Activated CD4-positive, alpha-beta T cell treated with anti-CD3 and anti-CD28 coated beads, Interleukin-2, Interleukin-6, amounts not matched to agents 100 ng/mL and 50 ng/mL, durations not matched to agents 16 hours and 8 hours (primary cell): ENCODE results near the gene ZNF234.
"Not testable (repeated sequence)": the region's sequence is repeated elsewhere in the genome, so short reads cannot be mapped to it uniquely, and the experiment has no call there.

Source experiments
- DNase-seq: peaks from one replicate; pipeline ENCODE4 v3.0.0-alpha.2; 2020

ZNF234 gene

GRCh38 chr19:44141191-44142058, at the start of gene ZNF234:
ZNF234 (plus strand) TSS chr19:44141554; CDS start chr19:44144633, 3,079 bp downstream.
- peak; percentile 80 for DNase-seq

DNA sequence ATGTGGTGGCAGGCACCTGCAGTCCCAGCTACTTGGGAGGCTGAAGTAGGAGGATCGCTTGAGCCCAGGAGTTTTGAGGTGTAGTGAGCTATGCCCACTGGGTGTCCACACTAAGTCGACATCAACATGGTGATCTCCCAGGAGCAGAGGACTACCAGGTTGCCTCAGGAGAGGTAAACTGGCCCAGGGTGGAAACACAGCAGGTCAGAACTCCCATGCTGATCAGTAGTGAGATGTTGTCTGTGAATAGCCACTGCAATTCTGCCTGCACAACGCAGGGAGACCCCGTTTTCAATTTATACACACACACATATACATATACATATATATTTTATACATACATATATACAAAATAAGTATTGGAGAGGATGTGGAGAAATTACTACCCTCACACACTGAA, 49.2 kb upstream of the ZNF234 start:
- no peak for DNase-seq

GRCh38 chr19:44093931-44094765, 47.2 kb upstream of the ZNF234 start, which contains the start of gene ZNF224:
ZNF224 (plus strand) TSS chr19:44094361; CDS start chr19:44097874, 3,513 bp downstream.
- DNase-seq: peak; percentile 92

DNA sequence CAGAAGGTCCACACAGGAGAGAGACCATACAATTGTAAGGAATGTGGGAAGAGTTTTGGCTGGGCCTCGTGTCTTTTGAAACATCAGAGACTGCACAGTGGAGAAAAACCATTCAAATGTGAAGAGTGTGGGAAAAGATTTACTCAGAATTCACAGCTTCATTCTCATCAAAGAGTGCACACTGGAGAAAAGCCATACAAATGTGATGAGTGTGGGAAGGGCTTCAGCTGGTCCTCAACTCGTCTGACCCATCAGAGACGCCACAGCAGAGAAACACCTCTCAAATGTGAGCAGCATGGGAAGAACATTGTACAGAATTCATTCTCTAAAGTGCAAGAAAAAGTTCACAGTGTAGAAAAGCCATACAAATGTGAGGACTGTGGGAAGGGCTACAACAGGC, 33.6 kb upstream of the ZNF234 start:
- no peak for DNase-seq

DNA sequence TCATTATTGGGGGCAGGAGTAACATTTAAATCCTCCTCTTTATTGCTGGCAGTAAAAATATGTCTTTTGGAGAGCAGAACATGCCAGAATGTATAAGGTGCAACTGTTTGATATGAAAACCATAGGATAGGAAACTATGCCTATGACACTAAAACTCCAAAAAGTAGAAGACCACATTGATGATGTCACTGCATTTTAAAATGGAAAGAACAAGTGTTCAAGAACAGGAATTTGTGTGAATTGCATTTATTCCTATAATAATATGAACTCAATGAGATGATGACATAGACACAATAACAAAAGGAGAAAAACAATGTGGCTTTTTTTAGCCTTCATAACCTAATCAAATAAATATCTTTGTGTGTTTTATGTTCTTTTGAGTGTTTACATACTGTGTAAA, 31.9 kb upstream of the ZNF234 start:
- DNase-seq: no peak

DNA sequence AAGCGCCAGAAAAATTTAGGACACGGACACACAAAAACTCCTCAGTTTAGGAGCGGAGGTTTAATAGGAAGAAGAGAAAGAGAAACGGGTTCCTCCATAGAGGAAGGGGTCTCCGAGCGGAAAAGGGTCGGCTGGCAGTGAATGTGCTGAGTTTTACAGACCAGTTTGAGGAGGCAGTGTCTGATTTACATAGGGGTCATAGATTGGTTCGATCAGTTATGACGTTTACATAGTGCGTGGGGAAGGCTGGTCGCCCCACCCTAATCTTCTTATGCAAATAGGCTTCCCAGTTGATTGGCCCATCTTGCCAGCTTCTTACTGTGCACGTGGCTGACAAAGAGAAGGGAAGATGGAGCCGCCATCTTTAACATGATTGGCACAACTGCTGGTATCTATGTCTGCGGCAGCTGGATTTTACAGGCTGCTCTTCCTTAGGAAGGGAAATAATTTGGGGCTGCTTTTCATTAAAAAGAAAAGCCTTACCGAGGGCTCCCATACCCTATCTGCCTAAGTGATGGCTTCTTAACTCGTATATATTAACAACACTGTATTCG, 29.4 kb upstream of the ZNF234 start:
- DNase-seq: peak; percentile 24

- DNase-seq: no peak
Measured at GRCh38 chr19:44112802-44113137, 28.6 kb upstream of the ZNF234 start.

DNA sequence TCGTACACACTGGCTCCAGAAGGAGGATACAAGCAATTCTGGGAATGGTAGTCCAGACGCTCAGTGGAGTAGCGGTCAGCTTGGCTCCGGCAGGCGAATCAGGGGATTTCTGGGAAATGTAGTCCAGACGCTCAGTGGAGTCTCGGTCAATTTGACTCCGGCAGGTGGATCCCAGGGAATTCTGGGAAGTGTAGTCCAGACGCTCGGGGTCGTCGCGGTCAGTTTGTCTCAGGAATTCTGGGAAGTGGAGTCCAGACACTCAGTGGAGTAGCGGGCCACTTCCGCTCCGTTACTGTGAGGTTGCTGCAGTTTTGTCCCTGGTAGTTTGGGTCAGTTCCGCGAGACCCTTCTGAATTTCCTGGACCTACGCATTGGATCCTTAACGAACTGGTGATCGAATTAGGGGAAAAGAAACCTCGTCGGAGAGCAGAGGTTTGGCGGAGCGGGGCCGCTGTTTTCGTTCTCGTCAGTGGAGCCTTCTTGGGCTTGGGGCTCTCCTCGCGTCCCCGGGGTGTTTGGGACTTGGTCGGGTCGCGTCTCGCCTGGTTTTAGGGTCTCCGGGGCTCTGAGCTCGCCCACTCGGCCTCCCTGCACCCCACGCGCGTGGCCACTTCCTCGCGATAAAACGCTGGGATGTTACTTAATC, 28.1 kb upstream of the ZNF234 start, which contains the start of gene ZNF225:
Gene ZNF225, plus strand, starts transcription at position 262 of the 646 bp plus-strand sequence. CDS start 2,429 bp downstream, outside the sequence.
- peak; percentile 95 for DNase-seq

- peak; percentile 3 for DNase-seq
Measured at GRCh38 chr19:44113784-44114390, 27.5 kb upstream of the ZNF234 start.

- not testable (repeated sequence) for DNase-seq
Measured at GRCh38 chr19:44121162-44121561, 20.2 kb upstream of the ZNF234 start.

DNA sequence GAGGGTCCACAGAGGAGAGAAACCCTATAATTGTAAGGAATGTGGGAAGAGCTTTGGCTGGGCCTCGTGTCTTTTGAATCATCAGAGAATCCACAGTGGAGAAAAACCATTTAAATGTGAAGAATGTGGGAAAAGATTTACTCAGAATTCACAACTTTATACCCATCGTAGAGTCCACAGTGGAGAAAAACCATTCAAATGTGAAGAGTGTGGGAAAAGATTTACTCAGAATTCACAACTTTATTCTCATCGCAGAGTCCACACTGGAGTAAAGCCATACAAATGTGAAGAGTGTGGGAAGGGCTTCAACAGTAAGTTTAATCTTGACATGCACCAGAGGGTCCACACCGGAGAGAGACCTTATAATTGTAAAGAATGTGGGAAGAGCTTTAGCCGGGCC, 9.4 kb upstream of the ZNF234 start:
- DNase-seq: no peak

GRCh38 chr19:44142059-44142433, 692 bp downstream of the ZNF234 start:
- no peak for DNase-seq

- DNase-seq: no peak
Measured at GRCh38 chr19:44149776-44150175, 8.4 kb downstream of the ZNF234 start.

- DNase-seq: no peak
Measured at GRCh38 chr19:44151491-44151890, 10.1 kb downstream of the ZNF234 start.

- DNase-seq: no peak
Measured at GRCh38 chr19:44156475-44156874, 15.1 kb downstream of the ZNF234 start.

- no peak for DNase-seq
Measured at GRCh38 chr19:44163789-44164188, 22.4 kb downstream of the ZNF234 start.

- no peak for DNase-seq
Measured at GRCh38 chr19:44164327-44164672, 22.9 kb downstream of the ZNF234 start.

GRCh38 chr19:44164673-44165512, 23.5 kb downstream of the ZNF234 start, which contains the start of gene ZNF226:
ZNF226 (plus strand) TSS chr19:44165100; CDS start chr19:44170081, 4,981 bp downstream.
- peak; percentile 90 for DNase-seq

DNA sequence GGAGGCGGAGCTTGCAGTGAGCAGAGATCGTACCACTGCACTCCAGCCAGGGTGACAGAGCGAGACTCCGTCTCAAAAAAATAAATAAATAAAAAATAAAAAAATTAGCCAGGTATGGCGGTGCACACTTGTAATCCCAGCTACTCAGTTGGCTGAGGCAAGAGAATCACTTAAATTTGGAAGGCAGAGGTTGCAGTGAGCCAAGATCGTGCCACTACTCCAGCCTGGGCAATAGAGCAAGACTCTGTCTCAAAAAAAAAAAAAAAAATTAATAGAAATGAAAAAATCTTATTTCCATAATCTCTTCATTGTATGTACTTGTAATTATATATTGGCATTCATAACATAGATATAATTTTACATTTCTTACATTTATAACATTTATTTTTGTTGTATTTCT, 29.3 kb downstream of the ZNF234 start:
- DNase-seq: not testable (repeated sequence)

GRCh38 chr19:44176590-44176989, 35.2 kb downstream of the ZNF234 start:
- DNase-seq: no peak

GRCh38 chr19:44180968-44181367, 39.6 kb downstream of the ZNF234 start:
- no peak for DNase-seq
